KOPT-K1 (cell line): Measurements from ENCODE around the gene MCAM.
A peak's percentile ranks its signal among the peaks of the same experiment; 100 is the strongest.

Experiments
- H3K27ac ChIP-seq: fragments of 200-600 bp; sonication (generic); 2 replicates; pipeline ENCODE4 v1.5.1; 2016; ENCODE audit warnings: antibody characterized with exemption, mild to moderate bottlenecking, low read depth, low read length; ENCODE audit not compliant: poor library complexity, severe bottlenecking
- H3K36me3 ChIP-seq: fragments of 200-600 bp; sonication (generic); 2 replicates; pipeline ENCODE4 v1.5.1; 2017; ENCODE audit warnings: antibody characterized with exemption, mild to moderate bottlenecking, low read length, moderate library complexity; ENCODE audit not compliant: insufficient read depth
- H3K9me3 ChIP-seq: fragments of 200-600 bp; sonication (generic); 2 replicates; pipeline ENCODE4 v1.5.1; 2017; ENCODE audit warnings: antibody characterized with exemption, low read length, mild to moderate bottlenecking; ENCODE audit not compliant: insufficient read depth, poor library complexity, severe bottlenecking

The MCAM gene

DNA sequence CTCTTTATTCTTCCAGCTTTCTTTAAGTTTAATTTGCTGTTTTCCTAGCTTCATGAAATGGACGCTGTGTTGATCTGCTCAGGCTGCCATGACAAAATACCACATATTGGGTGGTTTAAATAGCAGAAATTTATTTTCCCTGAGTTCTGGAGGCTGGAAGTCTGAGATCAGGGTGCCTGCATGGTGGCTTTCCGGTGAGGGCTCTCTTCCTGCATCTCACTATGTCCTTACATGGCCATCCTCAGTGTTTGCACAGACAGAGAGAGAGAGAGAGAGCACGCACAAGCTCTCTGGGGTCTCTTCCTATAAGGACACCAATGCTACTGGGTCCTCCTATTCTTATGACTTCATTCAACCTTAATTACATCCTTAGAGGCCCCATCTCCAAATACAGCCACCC is 28.7 kb downstream of the MCAM start:
- Histone ChIP-seq H3K9me3 (peaks cover 16% of the 10 kb centered on the region), H3K36me3 (peaks cover 68% of the 10 kb centered on the region)

GRCh38 chr11:119285431-119285830 is 31.5 kb downstream of the MCAM start:
- no peak overlapping the region for H3K27ac ChIP-seq
- peaks cover 6% of the 10 kb centered on the region for H3K9me3 ChIP-seq
- H3K36me3 ChIP-seq, result peaks cover 54% of the 10 kb centered on the region

More for the DNA sequence above, 28.7 kb downstream of the MCAM start:
- no peak overlapping the region for H3K27ac ChIP-seq

- H3K9me3 ChIP-seq, result no peaks in the 10 kb centered on the region
- H3K27ac ChIP-seq, result no peak overlapping the region
- H3K36me3 ChIP-seq, result peaks cover 53% of the 10 kb centered on the region
Measured at GRCh38 chr11:119284344-119285157, 32.4 kb downstream of the MCAM start.

DNA sequence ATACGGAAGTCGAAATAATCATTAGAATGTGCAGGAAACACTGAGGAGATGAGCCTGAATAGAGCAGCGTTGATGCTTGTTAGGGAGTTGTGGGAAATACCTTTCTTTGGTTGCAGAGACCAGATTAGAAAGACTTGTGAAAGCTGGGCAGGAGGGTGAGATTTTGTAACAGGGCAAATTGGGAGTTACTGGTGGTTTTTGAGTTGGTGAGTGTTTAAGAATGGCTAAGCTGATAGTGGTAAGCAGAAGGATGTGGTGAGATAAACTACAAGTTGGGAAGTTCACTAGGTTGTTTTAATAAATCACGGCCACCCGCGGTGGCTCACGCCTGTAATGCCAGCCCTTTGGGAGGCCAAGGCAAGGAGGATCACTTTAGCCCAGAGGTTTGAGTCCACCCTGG is 34.4 kb downstream of the MCAM start:
- Histone ChIP-seq H3K36me3 (peaks cover 55% of the 10 kb centered on the region), H3K9me3 (no peaks in the 10 kb centered on the region), H3K27ac (no peak overlapping the region)

GRCh38 chr11:119277660-119278059 is 39.3 kb downstream of the MCAM start:
- no peaks in the 10 kb centered on the region for H3K9me3 ChIP-seq
- peaks cover 73% of the 10 kb centered on the region for H3K36me3 ChIP-seq
- no peak overlapping the region for H3K27ac ChIP-seq

GRCh38 chr11:119273721-119274120 is 43.2 kb downstream of the MCAM start:
- H3K9me3 ChIP-seq, result no peaks in the 10 kb centered on the region
- H3K36me3 ChIP-seq, result peaks cover 59% of the 10 kb centered on the region
- H3K27ac ChIP-seq, result no peak overlapping the region

- H3K9me3 ChIP-seq, result no peaks in the 10 kb centered on the region
- H3K36me3 ChIP-seq, result no peaks in the 10 kb centered on the region
- no peak overlapping the region for H3K27ac ChIP-seq
Measured at GRCh38 chr11:119267645-119268044, 49.3 kb downstream of the MCAM start.

GRCh38 chr11:119266517-119267255 is 50.2 kb downstream of the MCAM start:
- no peaks in the 10 kb centered on the region for H3K36me3 ChIP-seq
- H3K27ac ChIP-seq, result no peak overlapping the region
- no peaks in the 10 kb centered on the region for H3K9me3 ChIP-seq

DNA sequence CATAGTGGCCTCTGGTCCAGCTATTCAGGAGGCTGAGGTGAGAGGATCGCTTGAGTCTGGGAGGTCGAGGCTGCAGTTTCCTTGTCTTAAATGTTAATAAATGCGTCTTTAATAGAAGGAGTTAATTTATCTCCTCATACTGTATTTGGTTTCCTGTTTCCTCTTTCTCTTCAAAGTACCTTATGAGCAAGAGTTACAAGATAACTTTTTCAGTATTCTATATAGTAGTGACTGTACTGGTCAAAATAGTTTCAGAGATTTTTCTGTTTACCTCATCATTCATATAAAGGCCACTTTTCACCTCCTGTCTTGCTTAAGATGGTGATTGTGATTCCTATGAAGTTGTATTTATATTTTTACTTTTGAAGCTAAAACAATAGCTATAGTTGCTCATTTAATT is 50.9 kb downstream of the MCAM start:
- Histone ChIP-seq H3K36me3 (no peaks in the 10 kb centered on the region), H3K9me3 (no peaks in the 10 kb centered on the region), H3K27ac (no peak overlapping the region)

DNA sequence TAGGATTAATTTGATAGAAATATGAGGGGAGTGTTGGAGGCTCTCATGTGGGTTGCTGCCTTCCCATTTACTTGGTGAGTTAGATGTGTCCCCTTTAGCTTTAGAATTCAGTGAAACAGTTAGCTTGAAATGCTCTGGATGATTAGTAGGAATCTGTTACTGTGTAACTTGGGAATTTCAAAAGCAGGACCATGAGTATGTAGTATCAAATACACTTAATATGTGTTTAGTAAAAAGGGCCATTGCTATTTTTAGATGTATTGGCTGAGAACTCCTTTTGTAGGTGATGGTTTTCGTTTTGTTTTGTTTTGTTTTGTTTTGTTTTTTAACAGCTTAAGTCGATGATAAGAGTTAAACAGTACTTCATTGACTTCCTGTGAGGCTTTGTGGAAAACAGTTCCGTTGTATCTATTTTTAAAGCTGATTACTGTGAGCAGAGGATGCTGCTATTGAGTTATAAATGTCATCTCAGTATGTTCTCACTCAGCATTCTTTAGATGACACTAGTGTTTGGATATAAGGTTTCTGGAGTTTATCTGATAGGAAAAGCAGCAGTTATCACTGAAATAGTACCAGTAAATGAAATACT is 53.5 kb downstream of the MCAM start:
- H3K36me3 ChIP-seq, result no peaks in the 10 kb centered on the region
- no peaks in the 10 kb centered on the region for H3K9me3 ChIP-seq
- H3K27ac ChIP-seq, result peak overlapping the region; percentile 63

DNA sequence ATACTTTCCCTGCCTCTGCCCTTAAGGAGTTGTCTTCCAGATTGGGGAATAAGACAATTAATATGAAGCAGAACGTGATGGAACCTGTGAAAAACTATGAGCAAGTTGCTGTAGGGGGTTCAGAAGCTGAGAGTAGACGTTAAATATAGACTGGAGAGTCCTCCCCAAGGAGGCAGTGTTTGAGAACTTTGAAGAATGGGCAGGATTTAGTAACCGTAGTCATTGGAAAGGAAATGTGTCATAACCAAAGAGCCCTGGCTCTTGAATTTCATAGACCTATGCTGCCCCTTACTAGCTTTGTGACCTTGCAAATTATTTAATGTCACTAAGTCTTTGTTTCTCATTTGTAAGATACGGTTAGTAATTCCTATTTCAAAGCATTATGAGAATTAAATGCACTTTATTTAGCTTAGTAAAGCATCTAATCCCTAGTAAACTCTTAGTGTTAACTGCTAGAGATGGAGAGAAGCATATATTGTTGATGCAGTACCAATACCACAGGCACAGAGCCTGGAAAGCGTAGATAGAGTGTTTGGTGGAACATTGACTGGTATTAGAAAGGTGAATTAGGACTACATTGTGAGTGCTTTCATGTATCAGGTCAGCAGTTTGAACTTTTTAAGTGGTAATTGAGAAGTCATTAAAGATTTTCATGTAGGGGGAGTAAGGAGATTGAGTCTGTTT is 54.1 kb downstream of the MCAM start:
- peak overlapping the region; percentile 63 for H3K27ac ChIP-seq
- no peaks in the 10 kb centered on the region for H3K36me3 ChIP-seq
- H3K9me3 ChIP-seq, result no peaks in the 10 kb centered on the region

DNA sequence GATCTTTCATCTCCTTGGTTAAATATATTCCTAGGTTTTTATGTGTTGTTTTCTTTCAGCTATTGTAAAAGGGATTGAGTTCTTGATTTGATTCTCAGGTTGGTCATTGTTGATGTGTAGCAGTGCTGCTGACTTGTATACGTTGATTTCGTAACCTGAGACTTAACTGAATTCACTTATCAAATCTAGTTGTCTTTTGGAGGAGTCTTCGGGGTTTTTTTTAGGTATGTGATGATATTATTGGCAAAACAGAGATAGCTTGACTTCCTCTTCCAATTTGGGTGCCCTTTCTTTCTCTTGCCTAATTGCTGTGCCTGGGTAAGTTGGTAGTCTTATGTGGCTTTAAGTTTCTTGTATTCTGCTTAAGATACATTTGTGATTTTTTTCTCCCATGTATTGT is 57.9 kb downstream of the MCAM start:
- H3K9me3 ChIP-seq, result no peaks in the 10 kb centered on the region
- H3K27ac ChIP-seq, result no peak overlapping the region
- no peaks in the 10 kb centered on the region for H3K36me3 ChIP-seq
